Gastrocnemius medialis (tissue), 4 donors: Measurements from ENCODE around the gene RNF112. TPM values are rescaled to one million over a fixed set of nuclear protein-coding genes. Genes with fewer than 3 reads are reported as not detected.

Experiments
- ATAC-seq, 2 donors: fragments of 150-250 bp; one replicate each; pipeline ENCODE4 v1.9.1; 2016
- DNase-seq, 2 donors: peaks; one replicate each; pipeline ENCODE4 v3.0.0-alpha.2; 2019
- H3K27ac ChIP-seq, 4 donors: fragments of 200-600 bp; sonication (generic); 1 replicate in 1 of 4; 2 replicates in 3 of 4; pipeline ENCODE4 v1.5.1; 2016 to 2018; ENCODE audit warnings: mild to moderate bottlenecking in 2 of 4, moderate library complexity in 1 of 4
- H3K27me3 ChIP-seq, 3 donors: fragments of 200-600 bp; sonication (generic) in 2 of 3; 1 replicate in 1 of 3; 2 replicates in 2 of 3; pipeline versions ENCODE4 v1.5.1 to v1.6.0; 2016 to 2019; ENCODE audit warnings: mild to moderate bottlenecking in 1 of 3, moderate library complexity in 1 of 3
- H3K36me3 ChIP-seq, 2 donors: fragments of 200-600 bp; sonication (generic) in 1 of 2; one replicate each; pipeline ENCODE4 v1.5.1; 2017 to 2018
- H3K4me1 ChIP-seq, 2 donors: fragments of 200-600 bp; sonication (generic) in 1 of 2; one replicate each; pipeline ENCODE4 v1.5.1; 2016 to 2017; ENCODE audit warnings: mild to moderate bottlenecking in 2 of 2
- H3K4me3 ChIP-seq, 4 donors: fragments of 200-600 bp; sonication (generic) in 3 of 4; 1 replicate in 1 of 4; 2 replicates in 3 of 4; pipeline ENCODE4 v1.5.1; 2016 to 2019; ENCODE audit warnings: mild to moderate bottlenecking in 2 of 4
- H3K9me3 ChIP-seq, 3 donors: fragments of 200-600 bp; sonication (generic) in 2 of 3; 1 replicate in 1 of 3; 2 replicates in 2 of 3; pipeline ENCODE4 v1.5.1; 2016 to 2019
- CTCF ChIP-seq, 5 experiments: fragments of 450-650 bp in 3 of 5; fragments of 200-600 bp in 2 of 5; sonication (generic) in 2 of 5; IDR thresholded peaks in 4 of 5; conservative IDR thresholded peaks in 1 of 5; 1 replicate in 4 of 5; 2 replicates in 1 of 5; pipeline ENCODE4 v1.5.1; 2016 to 2019; ENCODE audit warnings: antibody characterized with exemption in 5 of 5, mild to moderate bottlenecking in 3 of 5, moderate library complexity in 3 of 5
- POLR2A ChIP-seq, 2 donors: fragments of 450-650 bp; IDR thresholded peaks; one replicate each; pipeline ENCODE4 v1.6.1; 2017; ENCODE audit warnings: antibody characterized with exemption in 2 of 2, mild to moderate bottlenecking in 2 of 2, moderate library complexity in 2 of 2
- in situ Hi-C, 4 donors: fragments of 200-750 bp; cut with MboI; loops; one replicate each; pipeline versions ENCODE4 v1.15.0 to v1.8.0; 2017; ENCODE audit warnings: low sequenced_read_pairs in 4 of 4
- intact Hi-C: fragments of 100-400 bp; cut with DNase I; formaldehyde crosslinking; loops from one replicate; pipeline ENCODE4 v1.15.1; 2023; ENCODE audit warnings: low total_unique reads
- total RNA-seq, 4 donors: library from RNA; depleted of rRNA; stranded (reverse); fragments of >200 nt; gene quantifications; one replicate each; pipeline versions ENCODE4 v1.1.0 to v1.2.3, GENCODE V29; 2016

RNF112 gene
- total RNA-seq, 4 donors from 2014 or later: 0.51 to 0.98 (median 0.57) TPM

- in situ Hi-C loops (no loop called here), intact Hi-C loops (no loop called here)
- Histone ChIP-seq H3K4me3 (no peak overlapping the region), H3K36me3 (no peaks in the 10 kb centered on the region), H3K27ac (no peak overlapping the region), H3K9me3 (no peaks in the 10 kb centered on the region), H3K4me1 (peaks cover 5 to 22% of the 10 kb centered on the region in 2 donors), H3K27me3 (no peaks in the 10 kb centered on the region)
- ATAC-seq (no peak), DNase-seq (no peak)
- TF ChIP-seq POLR2A (IDR thresholded peaks at IDR 0.05) (no peak), CTCF (IDR thresholded peaks at IDR 0.05 in 4 of 5, conservative IDR thresholded peaks at IDR 0.05 in 1 of 5) (no peak)
These were observed 19.6 kb upstream of the RNF112 start for GRCh38 chr17:19391432-19391831.

- DNase-seq: no peak
- H3K4me3 ChIP-seq: no peak overlapping the region
These were observed 18.7 kb upstream of the RNF112 start for GRCh38 chr17:19392303-19392702.

GRCh38 chr17:19397556-19398041 is 13.4 kb upstream of the RNF112 start:
- H3K4me3 ChIP-seq: no peak overlapping the region
- no peaks in the 10 kb centered on the region for H3K27me3 ChIP-seq
- no peak for ATAC-seq
- peak overlapping the region in 1 of 4 donors; percentile 42 for H3K27ac ChIP-seq
- no peak for TF ChIP-seq POLR2A (IDR thresholded peaks at IDR 0.05)
- no peak for TF ChIP-seq CTCF (IDR thresholded peaks at IDR 0.05 in 4 of 5, conservative IDR thresholded peaks at IDR 0.05 in 1 of 5)
- peaks cover 0 to 4% of the 10 kb centered on the region in 2 donors for H3K4me1 ChIP-seq
- H3K9me3 ChIP-seq: no peaks in the 10 kb centered on the region
- DNase-seq: no peak
- in situ Hi-C loops (no loop called here), intact Hi-C loops (no loop called here)
- H3K36me3 ChIP-seq: no peaks in the 10 kb centered on the region

More at GRCh38 chr17:19392303-19392702, 18.7 kb upstream of the RNF112 start:
- Histone ChIP-seq H3K9me3 (no peaks in the 10 kb centered on the region), H3K27ac (no peak overlapping the region), H3K4me1 (peaks cover 2 to 13% of the 10 kb centered on the region in 2 donors), H3K36me3 (no peaks in the 10 kb centered on the region), H3K27me3 (no peaks in the 10 kb centered on the region)
- TF ChIP-seq CTCF (IDR thresholded peaks at IDR 0.05 in 4 of 5, conservative IDR thresholded peaks at IDR 0.05 in 1 of 5) (no peak), POLR2A (IDR thresholded peaks at IDR 0.05) (no peak)
- in situ Hi-C loops (no loop called here), intact Hi-C loops (no loop called here)
- ATAC-seq: no peak

GRCh38 chr17:19398301-19399181 is 12.5 kb upstream of the RNF112 start:
- ATAC-seq (peak; percentile 50 to 61), DNase-seq (peak; percentile 47 to 48)
- peaks cover 0 to 4% of the 10 kb centered on the region in 2 donors for H3K4me1 ChIP-seq
- no peak overlapping the region for H3K4me3 ChIP-seq
- peak overlapping the region in 1 of 4 donors; percentile 11 for H3K27ac ChIP-seq
- no peaks in the 10 kb centered on the region for H3K36me3 ChIP-seq
- in situ Hi-C loops (no loop called here), intact Hi-C loops (no loop called here)
- TF ChIP-seq CTCF (IDR thresholded peaks at IDR 0.05 in 4 of 5, conservative IDR thresholded peaks at IDR 0.05 in 1 of 5) (no peak), POLR2A (IDR thresholded peaks at IDR 0.05) (no peak)
- no peaks in the 10 kb centered on the region for H3K9me3 ChIP-seq
- no peaks in the 10 kb centered on the region for H3K27me3 ChIP-seq
